ENCODE measurements around the gene FOSB.

DNA sequence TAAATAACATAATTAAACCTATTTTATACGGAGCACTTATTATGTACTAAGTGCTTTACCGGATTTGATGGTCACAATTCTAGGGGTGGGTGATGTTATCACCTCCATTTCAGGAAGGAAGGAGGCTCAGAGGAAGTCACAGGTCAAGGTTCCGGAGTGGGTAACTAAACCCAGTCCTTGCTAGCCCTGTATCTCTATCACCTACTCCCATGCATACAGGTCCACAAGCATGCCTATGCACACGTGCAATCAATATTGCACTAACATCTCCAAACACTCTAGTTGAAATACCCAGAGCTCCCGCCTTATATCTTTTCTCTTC is 17.8 kb upstream of the FOSB start:
- TF ChIP-seq, protein P1, sequence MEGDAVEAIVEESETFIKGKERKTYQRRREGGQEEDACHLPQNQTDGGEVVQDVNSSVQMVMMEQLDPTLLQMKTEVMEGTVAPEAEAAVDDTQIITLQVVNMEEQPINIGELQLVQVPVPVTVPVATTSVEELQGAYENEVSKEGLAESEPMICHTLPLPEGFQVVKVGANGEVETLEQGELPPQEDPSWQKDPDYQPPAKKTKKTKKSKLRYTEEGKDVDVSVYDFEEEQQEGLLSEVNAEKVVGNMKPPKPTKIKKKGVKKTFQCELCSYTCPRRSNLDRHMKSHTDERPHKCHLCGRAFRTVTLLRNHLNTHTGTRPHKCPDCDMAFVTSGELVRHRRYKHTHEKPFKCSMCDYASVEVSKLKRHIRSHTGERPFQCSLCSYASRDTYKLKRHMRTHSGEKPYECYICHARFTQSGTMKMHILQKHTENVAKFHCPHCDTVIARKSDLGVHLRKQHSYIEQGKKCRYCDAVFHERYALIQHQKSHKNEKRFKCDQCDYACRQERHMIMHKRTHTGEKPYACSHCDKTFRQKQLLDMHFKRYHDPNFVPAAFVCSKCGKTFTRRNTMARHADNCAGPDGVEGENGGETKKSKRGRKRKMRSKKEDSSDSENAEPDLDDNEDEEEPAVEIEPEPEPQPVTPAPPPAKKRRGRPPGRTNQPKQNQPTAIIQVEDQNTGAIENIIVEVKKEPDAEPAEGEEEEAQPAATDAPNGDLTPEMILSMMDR (IDR thresholded peaks at IDR 0.05), result no peak
- TF ChIP-seq POLR2A (IDR thresholded peaks at IDR 0.05), result no peak
- TF ChIP-seq POLR2AphosphoS5 (IDR thresholded peaks at IDR 0.05), result no peak

Measured in gastroesophageal sphincter (tissue), 3 donors.